ENCODE measurements around the gene KCNK3. TPM values are rescaled to one million over a fixed set of nuclear protein-coding genes. Genes with fewer than 3 reads are reported as not detected.

The KCNK3 gene
- total and polyA plus RNA-seq, 4 donors = 6.2 to 36.0 (median 24.4) TPM

DNA sequence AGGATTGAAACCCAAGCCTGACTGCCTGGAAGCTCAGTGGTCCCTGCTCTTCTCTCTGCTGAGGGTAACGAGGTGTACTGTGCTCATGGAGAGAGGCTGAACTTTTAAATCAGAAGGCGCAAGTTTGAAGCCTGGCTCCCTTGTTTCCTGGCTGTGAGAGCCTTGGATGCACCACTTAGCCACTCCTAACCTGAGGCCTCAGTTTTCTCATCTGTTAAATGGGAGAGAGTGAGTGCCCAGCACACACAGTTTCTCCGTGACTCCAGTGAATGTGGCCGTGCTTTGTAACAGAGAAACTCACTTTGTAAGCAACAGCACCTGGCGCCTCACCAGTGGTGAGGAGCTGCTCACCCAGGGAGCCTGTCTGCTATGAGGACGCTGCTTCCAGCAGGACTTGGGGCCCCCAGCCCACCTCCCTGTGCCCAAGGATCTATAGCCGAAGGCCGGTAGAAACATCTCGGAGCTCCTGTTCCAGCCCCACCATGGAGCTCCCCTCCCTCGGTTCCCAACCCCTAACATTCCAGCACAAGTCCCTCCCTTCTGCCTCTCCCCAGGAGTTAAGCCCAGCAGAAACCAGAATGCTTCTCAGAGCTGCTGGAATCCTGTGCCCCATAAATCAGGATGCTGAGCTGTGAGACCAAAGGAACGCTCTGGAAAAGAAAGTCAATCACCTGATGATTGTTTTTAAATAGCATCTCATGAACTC, 20.3 kb upstream of the KCNK3 start:
- Histone ChIP-seq H3K4me1 (ENCODE audit: control insufficient read depth, insufficient read depth, low read length) (no peaks in the 10 kb centered on the region), H3K27ac (ENCODE audit: low read depth, low read length) (no peak overlapping the region), H3K27me3 (ENCODE audit: control insufficient read depth, insufficient read depth, low read length) (peaks cover 3% of the 10 kb centered on the region), H3K36me3 (ENCODE audit: control insufficient read depth, insufficient read depth, low read length) (no peaks in the 10 kb centered on the region), H3K4me3 (ENCODE audit: low read depth, low read length) (no peak overlapping the region), H3K9me3 (ENCODE audit: control insufficient read depth, insufficient read depth, low read length) (no peaks in the 10 kb centered on the region)
- DNase-seq (ENCODE audit: low read depth in 4 of 6, low spot score in 6 of 6) = no peak
- 72% methylated on average over 8 of the region's 11 CpGs for WGBS (ENCODE audit: insufficient coverage)

DNA sequence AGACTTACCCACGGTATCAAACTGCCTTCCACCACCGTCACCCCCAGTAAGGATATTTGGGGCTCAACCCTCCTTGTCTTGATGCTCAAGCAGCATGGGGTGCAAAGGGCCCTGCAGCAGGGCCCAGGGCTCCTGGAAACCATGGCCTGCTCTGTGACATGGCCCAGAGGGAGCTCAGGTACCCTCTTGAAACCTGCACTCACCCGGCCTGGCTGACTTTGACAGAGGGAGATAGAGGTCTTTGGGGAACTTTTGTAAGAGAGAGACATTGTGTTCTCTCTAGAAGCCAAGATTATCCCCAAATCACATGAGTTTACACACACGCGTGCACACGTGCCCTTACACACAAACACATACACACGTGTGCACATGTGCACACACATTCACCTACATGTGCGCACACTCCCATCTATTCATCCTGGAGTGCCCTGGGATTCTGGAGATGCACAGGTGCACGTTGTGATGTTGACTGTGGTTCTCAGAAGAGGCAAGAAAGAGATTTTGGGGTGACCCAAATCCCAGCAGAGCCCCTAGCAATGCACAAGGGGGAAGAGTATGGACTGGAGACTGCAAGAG, 19.6 kb upstream of the KCNK3 start:
- 82% methylated on average over 6 of the region's 9 CpGs for whole genome bisulfite sequencing (ENCODE audit: insufficient coverage)
- Histone ChIP-seq H3K4me3 (ENCODE audit: low read depth, low read length) (no peak overlapping the region), H3K4me1 (ENCODE audit: control insufficient read depth, insufficient read depth, low read length) (no peaks in the 10 kb centered on the region), H3K27me3 (ENCODE audit: control insufficient read depth, insufficient read depth, low read length) (peaks cover 3% of the 10 kb centered on the region), H3K36me3 (ENCODE audit: control insufficient read depth, insufficient read depth, low read length) (no peaks in the 10 kb centered on the region), H3K9me3 (ENCODE audit: control insufficient read depth, insufficient read depth, low read length) (no peaks in the 10 kb centered on the region), H3K27ac (ENCODE audit: low read depth, low read length) (no peak overlapping the region)
- DNase-seq (ENCODE audit: low read depth in 4 of 6, low spot score in 6 of 6) = no peak

GRCh38 chr2:26674002-26674751, 18.3 kb upstream of the KCNK3 start:
- H3K36me3 ChIP-seq (ENCODE audit: control insufficient read depth, insufficient read depth, low read length) = no peaks in the 10 kb centered on the region
- no peak overlapping the region for H3K4me3 ChIP-seq (ENCODE audit: low read depth, low read length)
- no peaks in the 10 kb centered on the region for H3K4me1 ChIP-seq (ENCODE audit: control insufficient read depth, insufficient read depth, low read length)
- H3K27me3 ChIP-seq (ENCODE audit: control insufficient read depth, insufficient read depth, low read length) = peaks cover 3% of the 10 kb centered on the region
- no peak for DNase-seq (ENCODE audit: low read depth in 4 of 6, low spot score in 6 of 6)
- H3K9me3 ChIP-seq (ENCODE audit: control insufficient read depth, insufficient read depth, low read length) = no peaks in the 10 kb centered on the region
- no peak overlapping the region for H3K27ac ChIP-seq (ENCODE audit: low read depth, low read length)
- 85% methylated on average over 14 of the region's 14 CpGs for WGBS (ENCODE audit: insufficient coverage)

GRCh38 chr2:26674771-26675170, 17.8 kb upstream of the KCNK3 start:
- H3K4me1 ChIP-seq (ENCODE audit: control insufficient read depth, insufficient read depth, low read length) = no peaks in the 10 kb centered on the region
- peaks cover 3% of the 10 kb centered on the region for H3K27me3 ChIP-seq (ENCODE audit: control insufficient read depth, insufficient read depth, low read length)
- no peaks in the 10 kb centered on the region for H3K9me3 ChIP-seq (ENCODE audit: control insufficient read depth, insufficient read depth, low read length)
- H3K27ac ChIP-seq (ENCODE audit: low read depth, low read length) = no peak overlapping the region
- 72% methylated on average over 7 of the region's 13 CpGs for WGBS (ENCODE audit: insufficient coverage)
- no peak for DNase-seq (ENCODE audit: low read depth in 4 of 6, low spot score in 6 of 6)
- no peaks in the 10 kb centered on the region for H3K36me3 ChIP-seq (ENCODE audit: control insufficient read depth, insufficient read depth, low read length)
- H3K4me3 ChIP-seq (ENCODE audit: low read depth, low read length) = no peak overlapping the region

- Histone ChIP-seq H3K4me3 (ENCODE audit: low read depth, low read length) (no peak overlapping the region), H3K27me3 (ENCODE audit: control insufficient read depth, insufficient read depth, low read length) (peaks cover 3% of the 10 kb centered on the region), H3K36me3 (ENCODE audit: control insufficient read depth, insufficient read depth, low read length) (no peaks in the 10 kb centered on the region), H3K27ac (ENCODE audit: low read depth, low read length) (no peak overlapping the region), H3K4me1 (ENCODE audit: control insufficient read depth, insufficient read depth, low read length) (no peaks in the 10 kb centered on the region), H3K9me3 (ENCODE audit: control insufficient read depth, insufficient read depth, low read length) (no peaks in the 10 kb centered on the region)
- 66% methylated on average over 4 of the region's 6 CpGs for WGBS (ENCODE audit: insufficient coverage)
- DNase-seq (ENCODE audit: low read depth in 4 of 6, low spot score in 6 of 6) = no peak
Measured at GRCh38 chr2:26675651-26676255, 16.8 kb upstream of the KCNK3 start.

- DNase-seq (ENCODE audit: low read depth in 4 of 6, low spot score in 6 of 6) = no peak
- Histone ChIP-seq H3K27me3 (ENCODE audit: control insufficient read depth, insufficient read depth, low read length) (no peaks in the 10 kb centered on the region), H3K4me3 (ENCODE audit: low read depth, low read length) (no peak overlapping the region), H3K27ac (ENCODE audit: low read depth, low read length) (no peak overlapping the region), H3K9me3 (ENCODE audit: control insufficient read depth, insufficient read depth, low read length) (no peaks in the 10 kb centered on the region), H3K36me3 (ENCODE audit: control insufficient read depth, insufficient read depth, low read length) (no peaks in the 10 kb centered on the region), H3K4me1 (ENCODE audit: control insufficient read depth, insufficient read depth, low read length) (peaks cover 8% of the 10 kb centered on the region)
- WGBS (ENCODE audit: insufficient coverage) = 97% methylated on average over 3 of the region's 4 CpGs
Measured at GRCh38 chr2:26678035-26678434, 14.5 kb upstream of the KCNK3 start.

DNA sequence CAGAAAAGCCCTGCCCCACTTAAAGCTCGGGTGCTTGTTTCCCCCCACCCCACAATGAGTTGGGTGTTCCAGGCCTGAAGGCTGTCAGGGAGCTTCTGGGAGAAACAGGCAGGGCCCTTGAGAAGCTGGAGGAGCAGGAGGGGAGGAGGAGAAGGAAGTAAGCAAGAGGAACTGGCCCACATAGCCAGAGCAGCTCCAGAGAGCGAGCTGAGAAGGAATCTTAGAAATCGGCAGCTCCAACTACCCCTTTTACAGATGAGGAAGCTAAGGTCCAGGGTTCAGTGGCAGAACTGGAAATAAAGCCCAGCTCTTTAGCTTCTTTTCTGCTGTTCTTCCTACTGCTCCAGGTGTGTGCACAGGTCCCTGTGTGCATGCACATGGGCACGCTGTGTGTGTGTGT, 12.7 kb upstream of the KCNK3 start:
- Histone ChIP-seq H3K27ac (ENCODE audit: low read depth, low read length) (no peak overlapping the region), H3K4me1 (ENCODE audit: control insufficient read depth, insufficient read depth, low read length) (peaks cover 8% of the 10 kb centered on the region), H3K27me3 (ENCODE audit: control insufficient read depth, insufficient read depth, low read length) (no peaks in the 10 kb centered on the region), H3K36me3 (ENCODE audit: control insufficient read depth, insufficient read depth, low read length) (no peaks in the 10 kb centered on the region), H3K4me3 (ENCODE audit: low read depth, low read length) (no peak overlapping the region), H3K9me3 (ENCODE audit: control insufficient read depth, insufficient read depth, low read length) (no peaks in the 10 kb centered on the region)
- DNase-seq (ENCODE audit: low read depth in 4 of 6, low spot score in 6 of 6) = no peak
- WGBS (ENCODE audit: insufficient coverage) = 75% methylated on average over 1 of the region's 4 CpGs

DNA sequence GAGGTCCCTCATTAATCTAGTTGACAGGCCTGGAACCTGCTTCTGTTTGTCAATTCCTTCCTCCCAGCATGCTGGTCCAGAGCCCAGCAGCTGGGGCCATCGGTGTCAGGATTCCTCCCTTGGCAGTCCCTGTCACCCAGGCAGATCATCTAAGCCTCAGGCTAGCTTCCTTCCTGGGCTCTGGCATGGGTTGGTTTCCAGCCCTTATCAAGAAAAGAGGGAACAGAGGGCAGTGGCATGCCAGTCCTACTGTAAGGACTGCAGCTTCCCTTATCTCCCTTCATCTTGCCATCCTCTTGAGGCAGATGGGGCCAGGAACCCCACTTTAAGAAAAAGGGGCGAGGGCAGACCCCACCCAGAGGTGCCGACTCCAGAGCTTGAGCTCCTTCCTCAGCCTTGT, 10.9 kb upstream of the KCNK3 start:
- DNase-seq (ENCODE audit: low read depth in 4 of 6, low spot score in 6 of 6) = no peak
- Histone ChIP-seq H3K27ac (ENCODE audit: low read depth, low read length) (no peak overlapping the region), H3K27me3 (ENCODE audit: control insufficient read depth, insufficient read depth, low read length) (no peaks in the 10 kb centered on the region), H3K4me1 (ENCODE audit: control insufficient read depth, insufficient read depth, low read length) (peaks cover 22% of the 10 kb centered on the region), H3K36me3 (ENCODE audit: control insufficient read depth, insufficient read depth, low read length) (no peaks in the 10 kb centered on the region), H3K9me3 (ENCODE audit: control insufficient read depth, insufficient read depth, low read length) (no peaks in the 10 kb centered on the region), H3K4me3 (ENCODE audit: low read depth, low read length) (no peak overlapping the region)
- WGBS (ENCODE audit: insufficient coverage) = 84% methylated on average over 3 of the region's 3 CpGs

GRCh38 chr2:26682155-26682554, 10.4 kb upstream of the KCNK3 start:
- no peak for DNase-seq (ENCODE audit: low read depth in 4 of 6, low spot score in 6 of 6)
- H3K27me3 ChIP-seq (ENCODE audit: control insufficient read depth, insufficient read depth, low read length) = no peaks in the 10 kb centered on the region
- H3K9me3 ChIP-seq (ENCODE audit: control insufficient read depth, insufficient read depth, low read length) = no peaks in the 10 kb centered on the region
- H3K4me3 ChIP-seq (ENCODE audit: low read depth, low read length) = no peak overlapping the region
- peaks cover 26% of the 10 kb centered on the region for H3K4me1 ChIP-seq (ENCODE audit: control insufficient read depth, insufficient read depth, low read length)
- WGBS (ENCODE audit: insufficient coverage) = 82% methylated on average over 8 of the region's 8 CpGs
- no peaks in the 10 kb centered on the region for H3K36me3 ChIP-seq (ENCODE audit: control insufficient read depth, insufficient read depth, low read length)
- H3K27ac ChIP-seq (ENCODE audit: low read depth, low read length) = no peak overlapping the region
